ENCODE results near the gene CUEDC1.
"Not testable (repeated sequence)": the region's sequence is repeated elsewhere in the genome, so short reads cannot be mapped to it uniquely, and the experiment has no call there.

Gene CUEDC1

DNA sequence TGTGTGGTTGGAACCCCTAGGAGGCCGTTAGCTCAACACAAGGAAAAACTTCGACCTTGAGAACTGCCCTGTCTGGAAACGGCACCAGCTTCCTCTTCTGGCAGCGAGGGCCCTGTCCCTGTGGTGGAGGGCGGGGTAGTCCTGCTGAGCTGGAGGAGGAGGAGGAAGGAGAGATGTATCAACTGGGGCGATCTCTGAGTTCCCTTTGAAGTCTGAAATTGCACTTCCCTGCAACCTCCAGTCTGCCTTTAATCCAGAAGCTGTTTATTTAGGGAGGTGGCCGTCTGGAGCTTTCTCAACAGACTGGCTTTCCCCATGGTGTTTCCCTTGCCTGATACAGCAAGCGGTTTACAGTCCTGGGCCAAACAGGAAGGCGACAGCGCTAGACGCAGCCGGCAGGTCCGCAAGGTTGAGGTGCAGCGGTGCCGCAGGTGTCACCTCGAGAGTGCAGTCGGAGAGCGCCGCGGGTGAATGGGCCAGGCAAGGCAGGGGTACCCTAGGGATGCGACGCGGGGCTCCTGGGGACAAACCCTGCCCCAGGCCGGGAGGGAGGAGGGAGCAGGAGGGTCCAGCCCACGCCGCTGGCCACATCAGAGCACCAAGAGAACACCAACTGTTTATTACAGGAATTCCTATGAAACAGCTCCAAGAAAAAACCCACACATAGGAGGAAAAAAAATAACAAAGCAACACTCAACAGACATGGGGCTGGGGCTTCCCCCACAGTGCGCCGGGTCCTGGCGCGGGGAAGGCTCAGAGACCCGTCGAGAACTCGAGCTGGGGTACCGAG, 94.0 kb downstream of the CUEDC1 start:
- DNase-seq (ENCODE audit: low read depth in 2 of 2): no peak

GRCh38 chr17:57860414-57860999, 94.7 kb downstream of the CUEDC1 start:
- DNase-seq (ENCODE audit: low read depth in 2 of 2): no peak

DNA sequence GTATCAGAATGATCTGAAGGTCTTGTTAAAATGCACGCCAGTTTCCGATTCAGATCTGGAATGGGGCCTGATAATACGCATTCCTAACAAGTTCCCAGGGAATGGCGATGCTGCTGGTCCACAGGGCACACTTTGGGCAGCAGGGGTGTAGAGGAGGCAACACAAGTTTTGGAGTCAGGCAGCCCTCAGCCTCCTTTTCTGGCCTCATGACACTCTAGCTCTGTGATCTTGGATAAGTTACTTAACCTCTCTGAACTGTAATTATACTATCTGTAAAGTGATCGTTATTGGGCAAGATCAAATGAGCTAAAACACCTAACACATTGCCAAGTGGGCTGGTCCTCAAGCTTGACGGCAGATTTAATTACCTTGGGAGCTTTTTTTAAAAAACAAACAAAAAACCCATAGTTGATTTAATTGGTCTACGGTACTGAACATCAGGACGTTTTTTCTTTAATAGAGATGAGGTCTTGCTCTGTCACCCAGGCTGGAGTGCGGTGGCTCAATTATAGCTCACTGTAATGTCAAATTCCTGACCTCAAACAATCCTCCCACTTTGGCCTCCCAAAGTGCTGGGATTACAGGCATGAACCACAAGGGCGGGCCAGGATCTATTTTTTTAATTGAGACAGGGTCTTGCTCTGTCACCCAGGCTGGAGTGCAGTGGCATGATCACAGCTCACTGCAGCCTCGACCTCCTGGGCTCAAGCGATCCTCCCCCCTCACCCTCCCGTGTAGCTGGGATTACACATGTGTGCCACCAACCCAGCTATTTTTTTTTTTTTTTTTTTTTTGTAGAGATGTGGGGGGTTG, 95.4 kb downstream of the CUEDC1 start:
- DNase-seq (ENCODE audit: low read depth in 2 of 2): no peak

DNA sequence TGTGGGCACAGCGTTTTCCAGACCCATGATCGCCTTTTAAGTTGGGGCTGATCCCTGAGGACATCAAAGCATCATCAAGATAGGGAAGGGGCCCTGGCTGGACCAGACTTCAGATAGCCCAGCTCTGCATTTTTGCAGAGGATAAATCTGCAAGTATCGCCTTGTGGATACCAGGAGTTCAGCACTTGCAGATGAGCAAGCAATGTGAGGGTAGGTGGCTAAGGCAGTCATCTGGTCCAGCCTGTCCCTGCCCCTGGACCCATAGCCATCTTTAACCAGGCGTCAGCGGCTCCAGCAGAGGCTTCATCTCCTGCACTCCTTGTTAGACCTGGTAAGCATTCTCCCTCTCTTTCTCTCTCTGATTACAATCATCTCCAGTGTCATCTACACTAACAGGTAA, 96.4 kb downstream of the CUEDC1 start:
- DNase-seq (ENCODE audit: low read depth in 2 of 2): no peak

- no peak for DNase-seq (ENCODE audit: low read depth in 2 of 2)
These were observed 98.2 kb downstream of the CUEDC1 start for GRCh38 chr17:57856792-57857620.

DNA sequence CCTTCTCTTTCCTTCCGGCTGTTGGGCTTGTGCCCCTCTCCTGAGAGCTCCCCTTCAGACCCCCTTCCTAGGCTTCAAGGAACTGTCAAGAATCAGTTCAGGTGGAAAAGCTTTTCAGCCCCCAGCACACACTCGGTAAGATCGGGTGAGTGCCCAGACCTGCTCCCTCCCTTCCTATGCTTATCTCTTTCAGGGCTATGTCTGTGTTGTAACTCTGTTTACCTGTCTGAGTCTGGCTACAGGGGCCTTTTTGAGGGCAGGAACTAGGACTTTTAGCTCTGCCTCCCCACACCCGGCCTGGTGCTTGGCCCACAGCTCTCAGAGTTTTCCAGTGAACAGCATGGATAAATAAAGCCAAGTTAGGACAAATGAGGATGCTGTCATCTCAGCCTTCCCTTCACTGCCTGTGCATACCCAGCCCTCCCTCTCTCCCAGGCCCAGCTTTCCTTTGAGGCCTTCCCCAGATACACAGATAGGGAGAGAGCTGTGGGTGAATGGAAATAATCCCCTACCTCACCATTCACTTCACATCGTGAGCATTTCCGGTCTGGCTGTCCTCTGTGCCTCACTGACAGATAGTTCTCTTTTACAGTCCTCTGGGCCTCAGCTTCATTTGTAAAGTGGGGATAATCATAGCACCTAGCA, 99.7 kb downstream of the CUEDC1 start:
- no peak for DNase-seq (ENCODE audit: low read depth in 2 of 2)

DNA sequence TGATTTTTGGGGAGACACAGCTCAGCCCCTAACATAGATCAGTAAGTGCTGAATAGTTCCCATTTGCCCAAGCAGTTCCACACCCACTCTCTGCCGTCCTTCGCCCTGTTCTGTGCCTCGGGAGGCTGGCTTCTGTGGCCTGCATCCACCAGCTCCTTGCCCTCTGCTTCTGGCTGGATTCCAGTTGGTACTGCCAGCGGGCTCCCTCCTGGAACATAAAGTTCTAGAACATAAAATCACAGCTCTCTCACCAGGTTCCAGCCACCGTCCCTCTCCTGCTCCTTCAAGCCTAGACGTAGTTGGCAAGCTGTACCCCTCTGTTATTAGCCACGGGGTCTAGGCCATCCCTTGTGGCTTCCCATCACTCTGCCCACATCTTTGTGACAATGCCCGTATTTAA, 101.5 kb downstream of the CUEDC1 start:
- DNase-seq (ENCODE audit: low read depth in 2 of 2): no peak

DNA sequence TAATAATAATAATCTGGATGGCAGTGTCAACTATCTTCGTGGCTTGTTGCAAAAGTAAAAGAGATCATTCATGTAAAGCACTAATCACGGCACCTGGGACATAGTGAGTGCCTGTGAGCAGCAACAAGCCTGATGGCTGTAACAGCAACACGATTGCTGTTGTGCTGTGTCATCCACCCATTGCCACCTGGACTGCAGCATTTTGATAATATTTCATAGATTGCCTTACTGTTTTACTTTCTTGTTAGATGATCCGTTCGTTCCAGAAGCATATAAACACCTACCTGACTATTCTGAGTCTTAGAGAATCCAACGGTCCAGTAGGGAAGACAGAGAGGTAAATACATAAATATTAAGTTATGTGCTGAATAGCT, 102.3 kb downstream of the CUEDC1 start:
- no peak for DNase-seq (ENCODE audit: low read depth in 2 of 2)

GRCh38 chr17:57852092-57852954, 102.9 kb downstream of the CUEDC1 start:
- no peak for DNase-seq (ENCODE audit: low read depth in 2 of 2)

GRCh38 chr17:57849874-57850754, 105.1 kb downstream of the CUEDC1 start, which contains the start of gene MRPS23:
MRPS23 (minus strand) TSS chr17:57850044; CDS start chr17:57850010, 34 bp downstream.
- DNase-seq (ENCODE audit: low read depth in 2 of 2): peak; percentile 92 to 94

DNA sequence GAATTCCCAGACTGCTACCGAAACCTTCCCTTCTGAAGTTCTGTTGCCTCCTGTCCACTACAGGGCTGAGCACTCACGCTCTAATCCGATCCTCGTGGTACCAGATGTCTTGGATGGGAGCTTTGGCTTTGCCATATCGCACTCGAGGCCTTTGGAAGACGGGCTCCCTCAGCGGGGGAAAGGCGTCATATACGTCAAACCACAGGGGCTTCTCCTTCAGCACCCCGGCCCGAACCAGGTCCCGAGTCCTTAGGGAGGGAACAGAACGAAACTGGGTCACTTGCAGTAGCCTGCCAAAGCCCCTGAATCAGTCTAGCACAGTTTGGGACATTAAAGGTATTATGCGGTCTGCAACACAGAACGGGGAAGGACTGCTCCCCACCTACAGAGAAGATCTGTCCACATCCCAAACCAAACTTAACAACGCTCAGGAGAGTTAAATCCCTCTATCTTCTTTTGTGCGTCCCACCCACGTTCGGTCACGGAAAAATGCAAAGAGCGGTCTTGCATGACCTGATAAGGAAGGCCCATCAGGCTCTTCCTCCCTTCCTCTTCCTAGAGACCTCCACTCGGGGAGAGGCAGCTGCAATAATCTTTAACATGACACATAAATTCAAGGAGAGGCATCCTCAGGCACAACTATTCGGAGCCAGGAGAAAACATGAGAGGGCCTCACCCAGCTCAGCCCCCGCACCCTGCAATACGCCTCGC, 105.9 kb downstream of the CUEDC1 start:
- DNase-seq (ENCODE audit: low read depth in 2 of 2): no peak

GRCh38 chr17:57846056-57846945, 108.9 kb downstream of the CUEDC1 start:
- DNase-seq (ENCODE audit: low read depth in 2 of 2): not testable (repeated sequence)

GRCh38 chr17:57842280-57842679, 112.9 kb downstream of the CUEDC1 start:
- DNase-seq (ENCODE audit: low read depth in 2 of 2): no peak

- DNase-seq (ENCODE audit: low read depth in 2 of 2): no peak
These were observed 115.7 kb downstream of the CUEDC1 start for GRCh38 chr17:57839571-57839923.

DNA sequence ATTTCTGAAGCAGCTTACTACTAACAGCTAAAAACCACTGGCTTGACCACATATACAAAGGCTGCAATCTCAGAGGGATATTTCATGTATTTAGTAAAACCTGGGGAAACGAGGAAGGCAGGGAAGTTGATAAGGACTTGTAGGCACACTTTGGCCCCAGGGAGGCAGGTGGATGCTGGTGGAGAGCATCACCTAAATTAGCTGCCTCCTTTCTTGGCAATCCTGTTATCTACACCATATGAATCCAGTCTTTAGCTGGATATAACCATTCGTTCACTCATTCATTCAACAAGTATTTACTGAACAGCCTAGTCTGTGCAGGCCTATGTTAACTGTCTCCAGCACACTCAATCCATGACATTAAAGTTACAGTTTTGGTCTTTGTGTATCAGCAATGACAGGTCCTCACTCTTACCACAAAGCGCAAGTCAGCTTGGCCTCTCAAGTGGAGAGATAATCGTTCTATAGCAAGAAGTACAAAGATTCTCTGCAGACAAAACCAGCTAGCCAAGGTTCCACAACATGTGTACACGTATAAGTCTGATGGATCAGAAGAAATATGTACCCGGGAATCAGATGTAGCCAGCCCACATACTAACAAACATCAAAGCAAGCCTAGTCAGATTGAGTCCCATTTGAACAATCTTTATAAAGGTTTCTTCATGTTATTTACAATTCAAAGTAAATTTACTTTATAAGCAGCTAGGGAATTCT, 116.2 kb downstream of the CUEDC1 start:
- DNase-seq (ENCODE audit: low read depth in 2 of 2): no peak

DNA sequence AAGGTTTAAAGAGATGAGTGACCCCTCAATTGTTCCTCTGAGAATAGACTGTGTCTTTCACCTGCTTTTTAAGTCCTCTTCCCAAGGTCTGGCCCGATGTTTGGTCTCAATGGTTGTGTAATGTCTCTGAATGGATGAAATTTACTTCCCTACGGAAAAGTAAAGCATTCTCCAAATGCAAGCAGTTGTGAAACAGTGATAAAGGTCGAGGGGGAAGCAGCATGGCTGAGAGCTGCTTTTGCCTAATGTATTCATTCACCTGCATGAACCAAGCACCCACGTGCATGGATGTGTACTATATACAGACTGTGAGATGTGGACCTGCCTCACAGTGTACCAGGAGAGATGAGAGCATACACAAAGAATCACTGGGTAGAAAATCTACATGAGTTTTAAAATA, 116.8 kb downstream of the CUEDC1 start:
- DNase-seq (ENCODE audit: low read depth in 2 of 2): no peak

GRCh38 chr17:57835333-57835900, 119.8 kb downstream of the CUEDC1 start:
- DNase-seq (ENCODE audit: low read depth in 2 of 2): no peak

All from stimulated activated CD8-positive, alpha-beta memory T cell treated with anti-CD3 and anti-CD28 coated beads, Interleukin-15, amount 100 ng/mL, for 4 hours (primary cell).